GM23338 (cell line): ENCODE data around the gene MFAP4.

Experiments
- CREB1 ChIP-seq: fragments of 250-450 bp; sonication (Bioruptor Pico); IDR thresholded peaks from 2 replicates; pipeline ENCODE4 v1.5.0; 2020; ENCODE audit warnings: low read depth, mild to moderate bottlenecking, moderate library complexity
- CTCF ChIP-seq, 2 experiments: fragments of 200-600 bp in 1 of 2; sonication (generic) in 1 of 2; conservative IDR thresholded peaks; 2 replicates each; pipeline versions ENCODE4 v1.5.1 to v1.6.1; 2016 to 2017; ENCODE audit warnings: antibody characterized with exemption in 2 of 2, low read depth in 2 of 2, mild to moderate bottlenecking in 2 of 2, moderate library complexity in 1 of 2
- POLR2AphosphoS5 ChIP-seq: IDR thresholded peaks from 2 replicates; pipeline ENCODE4 v1.6.1; 2016; ENCODE audit warnings: antibody characterized with exemption, low read depth

GRCh38 chr17:19372439-19372838, 14.6 kb downstream of the MFAP4 start:
- TF ChIP-seq CREB1 (CRISPR knock-in tag) (no peak), CTCF (conservative IDR thresholded peaks at IDR 0.05; ENCODE audit: low read depth in 2 of 2) (no peak), POLR2AphosphoS5 (no peak)
